HG03097 (cell line): Measurements from ENCODE around the gene GCSH.
"Not testable (repeated sequence)": the region's sequence is repeated elsewhere in the genome, so short reads cannot be mapped to it uniquely, and the experiment has no call there.

ENCODE experiments used
- ATAC-seq: cut with Tn5 transposase; IDR thresholded peaks from one replicate; pipeline ENCODE4 v1.9.1; 2021; ENCODE audit not compliant: unreplicated experiment, low FRiP score

GCSH gene

DNA sequence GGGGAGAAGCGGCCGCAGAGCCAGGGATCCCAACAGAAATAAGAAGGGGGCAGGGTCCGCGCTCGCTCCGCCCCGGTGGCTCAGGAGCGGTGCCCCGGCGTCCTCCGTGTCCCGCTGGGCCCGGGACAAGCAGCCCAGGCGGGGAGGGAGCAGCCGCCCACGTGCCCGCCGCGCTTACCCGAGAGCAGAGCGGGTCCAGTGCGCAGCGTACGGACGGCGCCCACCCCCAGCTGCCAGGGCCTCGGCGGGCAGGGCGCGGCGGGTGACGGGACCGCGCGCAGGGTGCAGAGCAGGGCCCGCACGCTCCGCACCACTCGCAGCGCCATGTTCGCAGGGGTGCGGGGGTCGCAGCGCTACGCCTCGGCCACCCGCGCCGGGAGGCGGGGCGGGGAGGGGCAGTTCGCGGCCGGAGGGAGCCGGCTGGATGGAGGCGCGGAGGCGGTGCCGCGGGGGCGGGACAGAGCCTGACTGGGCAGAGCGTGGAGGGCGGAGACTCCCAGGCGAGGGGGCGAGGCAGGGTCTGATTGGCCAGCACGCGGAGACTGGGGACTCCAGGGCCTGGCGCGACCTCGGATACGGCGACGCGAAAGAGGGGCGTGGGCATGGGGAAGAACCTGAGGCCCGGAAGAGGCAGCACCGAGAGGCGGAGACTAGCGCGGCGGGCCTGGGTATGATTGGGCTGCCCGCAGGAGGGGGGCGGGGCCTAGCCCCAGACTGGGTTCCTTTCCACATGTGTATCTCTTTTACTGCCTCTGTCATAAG, at the start of gene GCSH:
GCSH (minus strand) TSS at position 443 of the 762 bp plus-strand sequence; CDS start at position 326, 117 bp downstream.
- ATAC-seq, result peak; percentile 99

GRCh38 chr16:81143921-81144471, 47.8 kb upstream of the GCSH start:
- no peak for ATAC-seq

DNA sequence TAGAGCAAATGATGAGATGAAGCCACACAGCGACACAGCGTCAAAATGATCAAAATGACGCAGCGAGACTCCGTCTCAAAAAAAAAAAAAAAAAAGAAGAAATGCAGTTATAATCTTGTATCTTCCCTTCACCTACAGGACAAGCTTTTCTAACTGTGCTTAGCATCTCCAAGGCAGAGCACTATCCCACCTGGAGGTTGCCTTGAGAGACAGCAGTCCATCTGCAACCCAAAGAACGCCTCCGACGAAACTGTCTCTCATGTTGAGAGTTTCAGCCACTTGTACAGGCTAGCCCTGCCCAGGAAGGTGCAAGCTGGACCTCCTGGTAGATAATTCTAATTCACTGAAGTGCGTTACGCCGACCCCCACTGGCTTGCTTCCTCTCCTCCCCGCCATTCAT, 46.7 kb upstream of the GCSH start:
- ATAC-seq, result no peak

- ATAC-seq, result no peak
Observed at GRCh38 chr16:81140930-81141780, 45.0 kb upstream of the GCSH start.

- no peak for ATAC-seq
Observed at GRCh38 chr16:81138831-81139557, 42.8 kb upstream of the GCSH start.

DNA sequence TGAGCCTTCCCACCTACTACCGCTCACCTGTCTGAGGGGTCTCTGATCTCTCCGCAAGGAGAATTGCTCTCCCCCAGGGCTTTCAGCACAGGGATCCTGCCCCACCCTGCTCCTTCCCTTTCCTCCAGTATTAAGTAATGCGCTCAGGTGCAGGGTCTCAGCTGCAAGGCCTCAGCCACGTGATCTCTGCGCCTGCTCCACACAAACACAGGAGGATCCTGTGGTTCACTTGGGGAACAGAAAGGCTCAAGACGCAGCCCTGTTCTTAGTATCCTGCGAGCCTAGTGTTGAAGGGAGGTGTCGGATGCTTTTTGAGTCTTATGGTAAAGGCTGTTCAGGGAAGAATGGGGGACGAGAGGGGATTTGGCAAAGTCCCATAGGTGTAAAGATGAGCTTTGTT, 41.6 kb upstream of the GCSH start:
- no peak for ATAC-seq

DNA sequence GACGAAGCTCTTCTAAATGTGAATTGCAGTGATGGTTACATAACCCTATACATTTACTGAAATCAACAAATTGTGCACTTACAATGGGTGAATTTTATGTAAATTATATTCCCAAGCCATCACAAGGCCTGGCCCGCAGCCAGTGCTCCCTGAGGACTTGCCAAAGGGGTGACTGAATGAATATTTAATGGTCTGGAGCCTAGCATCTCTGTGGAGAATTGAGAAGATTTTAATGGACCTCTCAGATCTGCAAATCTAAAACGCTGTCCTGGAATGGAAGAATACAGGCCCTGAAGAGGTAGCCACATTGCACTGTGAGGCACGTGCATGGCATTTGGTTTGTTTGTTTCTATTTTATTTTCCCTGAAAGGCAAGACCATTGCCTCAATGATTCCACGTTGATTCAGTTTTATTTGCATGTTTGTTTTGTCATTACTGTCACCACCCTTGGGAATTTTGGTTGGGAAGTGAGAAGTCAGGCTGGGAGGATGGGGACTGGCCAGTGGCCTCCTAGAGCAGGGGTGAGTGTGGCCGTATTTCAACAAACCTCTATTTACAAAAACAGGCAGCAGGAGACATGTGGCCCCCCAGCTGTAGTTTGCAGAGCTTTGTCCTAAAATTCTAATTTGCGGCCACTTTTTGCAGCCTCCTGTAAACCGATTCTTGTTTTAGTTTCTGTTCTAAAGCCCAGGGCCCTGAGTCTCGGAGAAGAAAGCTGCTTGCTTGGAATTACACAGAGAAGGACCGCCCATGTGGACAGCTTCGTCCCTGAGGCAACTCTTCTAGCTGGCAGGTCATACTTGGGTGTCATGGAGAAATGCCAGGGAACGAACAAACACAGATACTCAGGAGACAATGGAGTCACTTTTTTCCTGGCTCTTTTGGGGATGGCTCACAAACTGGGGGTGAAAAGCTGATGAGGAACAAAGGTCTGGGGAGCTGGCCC, 40.5 kb upstream of the GCSH start:
- no peak for ATAC-seq

- ATAC-seq, result no peak
Observed at GRCh38 chr16:81130126-81130525, 33.9 kb upstream of the GCSH start.

- no peak for ATAC-seq
Observed at GRCh38 chr16:81128726-81129524, 32.7 kb upstream of the GCSH start.

GRCh38 chr16:81127051-81127450, 30.9 kb upstream of the GCSH start:
- no peak for ATAC-seq

DNA sequence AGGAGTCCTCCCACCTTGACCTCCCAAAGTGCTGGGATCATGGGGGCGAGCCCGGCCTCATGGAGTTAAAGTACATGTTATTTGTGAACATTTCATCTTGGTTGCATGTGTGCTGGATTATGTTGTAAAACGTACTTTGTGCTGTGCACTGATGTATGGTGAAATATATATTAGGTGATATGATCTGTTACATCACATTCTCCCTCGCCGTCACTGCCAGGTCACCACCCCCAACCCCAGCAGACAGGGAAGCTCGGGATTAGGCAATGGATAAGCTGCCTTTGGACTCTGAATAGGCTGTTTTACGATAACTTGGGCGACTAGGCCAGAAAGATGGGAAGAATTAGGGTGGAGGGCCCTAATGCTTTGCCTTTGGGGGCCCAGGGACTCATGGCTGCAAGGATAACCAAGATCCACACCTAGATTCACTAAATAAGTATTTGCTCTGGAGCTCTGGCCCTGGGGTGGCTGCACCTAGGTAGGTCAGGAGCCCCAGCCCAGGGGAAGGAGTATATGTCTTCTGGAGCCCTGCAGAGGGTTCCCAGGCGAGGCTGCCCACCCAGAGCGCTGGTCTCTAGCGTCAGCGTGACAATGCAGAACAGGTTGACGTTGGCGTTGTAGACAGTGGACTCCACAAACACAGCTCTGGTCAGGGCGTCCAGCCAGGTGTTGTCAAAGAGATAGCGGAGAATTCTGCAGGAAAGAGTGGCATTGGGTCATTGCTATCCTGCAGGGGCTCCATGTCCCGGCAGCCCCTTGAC, 27.1 kb upstream of the GCSH start:
- no peak for ATAC-seq

GRCh38 chr16:81121474-81121990, 25.3 kb upstream of the GCSH start:
- ATAC-seq, result no peak

GRCh38 chr16:81117436-81117835, 21.2 kb upstream of the GCSH start:
- ATAC-seq, result no peak

DNA sequence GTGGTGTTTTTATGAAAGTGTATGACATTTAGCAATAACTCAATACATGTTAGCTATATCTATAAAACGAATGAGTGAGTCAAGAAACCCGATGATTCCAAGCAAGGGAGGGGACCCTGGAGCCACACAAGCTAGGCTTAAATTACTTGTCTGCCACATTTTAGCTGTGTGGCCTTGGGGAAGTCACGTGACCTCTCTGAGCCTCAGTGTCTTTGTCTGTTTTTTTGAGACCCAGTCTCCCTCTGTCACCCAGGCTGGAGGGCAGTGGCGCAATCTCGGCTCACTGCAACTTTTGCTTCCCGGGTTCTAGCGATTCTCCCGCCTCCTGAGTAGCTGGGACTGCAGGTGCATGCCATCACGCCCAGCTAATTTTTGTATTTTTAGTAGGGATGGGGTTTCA, 20.1 kb upstream of the GCSH start:
- ATAC-seq, result no peak

GRCh38 chr16:81112453-81112852, 16.3 kb upstream of the GCSH start:
- no peak for ATAC-seq

GRCh38 chr16:81109274-81109673, 13.1 kb upstream of the GCSH start:
- not testable (repeated sequence) for ATAC-seq

GRCh38 chr16:81107511-81107910, 11.3 kb upstream of the GCSH start:
- ATAC-seq, result no peak
